CD14-positive monocyte (primary cell): Measurements from ENCODE around the gene SERTAD2. TPM values are rescaled to one million over a fixed set of nuclear protein-coding genes. Genes with fewer than 3 reads are reported as not detected.

Experiments
- DNase-seq, 3 donors: peaks; one replicate each; pipeline ENCODE4 v3.0.0-alpha.2; 2011 to 2022
- H2AFZ ChIP-seq: 2 replicates; pipeline ENCODE4 v1.6.0; 2012; ENCODE audit warnings: mild to moderate bottlenecking, low read depth, low read length, inconsistent platforms; ENCODE audit not compliant: insufficient read depth, poor library complexity, severe bottlenecking
- H3K27ac ChIP-seq, 2 donors: 1 replicate in 1 of 2; 2 replicates in 1 of 2; pipeline ENCODE4 v1.5.1; 2012 to 2013; ENCODE audit warnings: low read length in 2 of 2, control low read depth in 1 of 2, inconsistent platforms in 1 of 2, low read depth in 1 of 2, mild to moderate bottlenecking in 1 of 2
- H3K27me3 ChIP-seq, 2 donors: one replicate each; pipeline versions ENCODE4 v1.6.0 to v1.6.1; 2011 to 2013; ENCODE audit warnings: low read length in 2 of 2; ENCODE audit not compliant: control insufficient read depth in 2 of 2, insufficient read depth in 2 of 2
- H3K36me3 ChIP-seq, 2 donors: replicated peaks in 1 of 2; 1 replicate in 1 of 2; 2 replicates in 1 of 2; pipeline versions ENCODE4 v1.5.1 to v1.6.1; 2012 to 2013; ENCODE audit warnings: low read length in 2 of 2, control low read depth in 1 of 2, inconsistent platforms in 1 of 2, mild to moderate bottlenecking in 1 of 2; ENCODE audit not compliant: insufficient read depth in 2 of 2, control insufficient read depth in 1 of 2
- H3K4me1 ChIP-seq, 2 donors: 1 replicate in 1 of 2; 2 replicates in 1 of 2; pipeline versions ENCODE4 v1.5.1 to v1.6.1; 2012 to 2013; ENCODE audit warnings: low read length in 2 of 2, control low read depth in 1 of 2, inconsistent platforms in 1 of 2, mild to moderate bottlenecking in 1 of 2, moderate library complexity in 1 of 2; ENCODE audit not compliant: insufficient read depth in 2 of 2, control insufficient read depth in 1 of 2
- H3K4me2 ChIP-seq: replicated peaks from 2 replicates; pipeline ENCODE3; 2012; ENCODE audit warnings: low read length, moderate library complexity, mild to moderate bottlenecking; ENCODE audit not compliant: poor library complexity, severe bottlenecking; ENCODE audit errors: extremely low read depth
- H3K4me3 ChIP-seq, 3 experiments: fragments of 200-600 bp in 1 of 3; sonication (generic) in 1 of 3; replicated peaks in 1 of 3; 1 replicate in 2 of 3; 2 replicates in 1 of 3; pipeline ENCODE4 v1.5.1; 2011 to 2013; ENCODE audit warnings: low read length in 3 of 3, mild to moderate bottlenecking in 3 of 3, control low read depth in 2 of 3, low read depth in 2 of 3, inconsistent platforms in 1 of 3, moderate library complexity in 1 of 3
- H3K79me2 ChIP-seq: 2 replicates; pipeline ENCODE4 v1.6.0; 2012; ENCODE audit warnings: mild to moderate bottlenecking, control low read depth, inconsistent platforms, low read length, moderate library complexity; ENCODE audit not compliant: insufficient read depth
- H3K9ac ChIP-seq: 2 replicates; pipeline ENCODE4 v1.6.0; 2017; ENCODE audit warnings: low read length, mild to moderate bottlenecking; ENCODE audit not compliant: insufficient read depth, poor library complexity, severe bottlenecking
- H3K9me3 ChIP-seq, 2 donors: replicated peaks in 1 of 2; 1 replicate in 1 of 2; 2 replicates in 1 of 2; pipeline versions ENCODE4 v1.5.1 to v1.6.1; 2012 to 2013; ENCODE audit warnings: low read length in 2 of 2, control low read depth in 1 of 2; ENCODE audit not compliant: control insufficient read depth in 1 of 2, insufficient read depth in 1 of 2
- H4K20me1 ChIP-seq: 2 replicates; pipeline ENCODE4 v1.6.0; 2012; ENCODE audit warnings: mild to moderate bottlenecking, low read length, control low read depth, moderate library complexity; ENCODE audit not compliant: insufficient read depth
- H3K27ac Mint-ChIP-seq, 7 donors: one replicate each; pipeline ENCODE4 v1.8.0; 2020; ENCODE audit warnings: mild to moderate bottlenecking in 7 of 7, mixed read lengths in 7 of 7, moderate library complexity in 6 of 7, inconsistent platforms in 2 of 7
- H3K27me3 Mint-ChIP-seq, 3 donors: one replicate each; pipeline ENCODE4 v1.8.0; 2021 to 2022; ENCODE audit warnings: low read depth in 3 of 3, mild to moderate bottlenecking in 3 of 3, mixed read lengths in 3 of 3, moderate library complexity in 3 of 3, inconsistent platforms in 1 of 3
- H3K36me3 Mint-ChIP-seq, 2 donors: one replicate each; pipeline ENCODE4 v1.8.0; 2020; ENCODE audit warnings: mixed read lengths in 2 of 2, inconsistent platforms in 1 of 2, mild to moderate bottlenecking in 1 of 2
- H3K4me1 Mint-ChIP-seq: one replicate; pipeline ENCODE4 v1.8.0; 2020; ENCODE audit warnings: mild to moderate bottlenecking, mixed read lengths
- H3K4me3 Mint-ChIP-seq, 2 donors: one replicate each; pipeline ENCODE4 v1.8.0; 2020; ENCODE audit warnings: mild to moderate bottlenecking in 2 of 2, mixed read lengths in 2 of 2, moderate library complexity in 1 of 2
- H3K9me3 Mint-ChIP-seq, 7 donors: one replicate each; pipeline ENCODE4 v1.8.0; 2020 to 2022; ENCODE audit warnings: mixed read lengths in 7 of 7, mild to moderate bottlenecking in 6 of 7, moderate library complexity in 6 of 7, inconsistent platforms in 2 of 7
- CTCF ChIP-seq: fragments of 200-600 bp; IDR thresholded peaks from one replicate; pipeline ENCODE4 v1.8.0; 2022; ENCODE audit warnings: antibody characterized with exemption, mild to moderate bottlenecking
- WGBS: methylation state at CpG from one replicate; pipeline ENCODE4 v1.1.5; 2013; ENCODE audit warnings: missing lambda C conversion rate; ENCODE audit not compliant: insufficient coverage; 5-methylcytosine and 5-hydroxymethylcytosine counted together
- intact Hi-C, 2 donors: fragments of 100-400 bp; cut with micrococcal nuclease; formaldehyde crosslinking; loops; one replicate each; pipeline versions ENCODE4 v1.15.0 to v1.15.1; 2023
- polyA plus RNA-seq, 3 donors: library from polyadenylated mRNA; depleted of rRNA in 1 of 3; unstranded in 2 of 3; stranded (reverse) in 1 of 3; fragments of 300-500 nt in 2 of 3; fragments of >200 nt in 1 of 3; fragmentation: Illumina TruSeq in 2 of 3; gene quantifications; 1 replicate in 2 of 3; 2 replicates in 1 of 3; pipeline ENCODE4 v1.2.3, GENCODE V29; 2012 to 2021

SERTAD2 gene
- polyA plus RNA-seq, 3 donors: 8.5 to 68.7 (median 8.8) TPM

DNA sequence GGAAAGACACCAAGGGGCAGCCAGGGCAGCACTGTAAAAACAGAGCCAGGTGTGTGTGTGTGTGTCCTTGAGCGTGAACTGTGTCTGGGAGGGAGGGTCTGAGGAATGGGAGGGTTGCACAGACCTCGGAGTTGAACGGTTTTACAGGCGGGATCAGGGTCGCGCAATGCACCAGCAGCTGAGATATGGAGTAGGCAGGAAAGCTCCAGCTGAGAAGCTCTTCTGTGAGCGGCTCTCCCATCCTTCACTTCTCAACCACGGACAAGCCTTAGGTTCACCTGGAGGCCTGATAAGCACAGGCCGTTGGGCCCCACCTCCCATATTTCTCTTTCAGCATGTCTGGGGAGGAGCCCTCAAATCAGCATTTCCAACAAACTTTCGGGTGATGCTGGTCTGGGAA is 12.1 kb downstream of the SERTAD2 start:
- Histone ChIP-seq H3K79me2 (peaks cover 100% of the 10 kb centered on the region), H3K4me2 (no peak overlapping the region), H3K9ac (no peak overlapping the region), H3K4me1 (peaks cover 61 to 72% of the 10 kb centered on the region in 2 donors), H3K27me3 (no peaks in the 10 kb centered on the region), H3K36me3 (peaks cover 0 to 7% of the 10 kb centered on the region in 2 donors), H3K9me3 (no peaks in the 10 kb centered on the region), H3K27ac (peak overlapping the region in 1 of 2 donors; percentile 97), H4K20me1 (peaks cover 80% of the 10 kb centered on the region), H2AFZ (no peak overlapping the region), H3K4me3 (no peak overlapping the region)
- H3K27ac Mint-ChIP-seq: peak overlapping the region in 5 of 7 donors; percentile 27 to 76 (median 47)
- H3K4me3 Mint-ChIP-seq: no peak overlapping the region
- WGBS: 90% methylated on average over 3 of the region's 10 CpGs
- peaks cover 0 to 5% (median 0%) of the 10 kb centered on the region in 7 donors for H3K9me3 Mint-ChIP-seq
- H3K27me3 Mint-ChIP-seq: no peaks in the 10 kb centered on the region
- H3K4me1 Mint-ChIP-seq: peaks cover 90% of the 10 kb centered on the region
- TF ChIP-seq CTCF: no peak
- H3K36me3 Mint-ChIP-seq: peaks cover 17 to 22% of the 10 kb centered on the region in 2 donors
- DNase-seq: no peak
- intact Hi-C loops: loop anchor here (5.0 to 10.0 kb wide), 2 partner anchors 34 to 117 kb away; partner anchors contain the start of gene AFTPH (in 1 of the 2)

- Mint-ChIP-seq H3K9me3 (peaks cover 0 to 5% (median 0%) of the 10 kb centered on the region in 7 donors), H3K36me3 (peaks cover 29 to 34% of the 10 kb centered on the region in 2 donors), H3K27ac (peak overlapping the region in 6 of 7 donors; percentile 26 to 83 (median 74)), H3K4me1 (peaks cover 92% of the 10 kb centered on the region), H3K27me3 (no peaks in the 10 kb centered on the region), H3K4me3 (no peak overlapping the region)
- Histone ChIP-seq H3K4me2 (no peak overlapping the region), H3K4me3 (no peak overlapping the region), H3K27ac (peak overlapping the region; percentile 26 to 97), H4K20me1 (peaks cover 89% of the 10 kb centered on the region), H3K9me3 (no peaks in the 10 kb centered on the region), H2AFZ (no peak overlapping the region), H3K9ac (no peak overlapping the region), H3K36me3 (peaks cover 9 to 16% of the 10 kb centered on the region in 2 donors), H3K27me3 (no peaks in the 10 kb centered on the region), H3K79me2 (peaks cover 100% of the 10 kb centered on the region), H3K4me1 (peaks cover 61 to 71% of the 10 kb centered on the region in 2 donors)
- 63% methylated on average over 6 of the region's 12 CpGs for WGBS
- intact Hi-C loops: loop anchor here (5.0 to 10.0 kb wide), 2 partner anchors 33 to 116 kb away; partner anchors contain the start of gene AFTPH (in 1 of the 2)
- DNase-seq: no peak
- TF ChIP-seq CTCF: no peak
These were observed 13.3 kb downstream of the SERTAD2 start for GRCh38 chr2:64640153-64641044.
